NCI-H748 treated with DMSO at 0.1 percent for 48 hours (cell line): ENCODE data around the gene PHOX2B.
"Not testable (repeated sequence)": the region's sequence is repeated elsewhere in the genome, so short reads cannot be mapped to it uniquely, and the experiment has no call there.

Experiments used
- DNase-seq: peaks from one replicate; lab custom pipeline; 2025; lab: John Stamatoyannopoulos, UW

PHOX2B gene

GRCh38 chr4:41748074-41748570 is 403 bp downstream of the PHOX2B start:
- no peak for DNase-seq

GRCh38 chr4:41747230-41748055 is 1.1 kb downstream of the PHOX2B start:
- no peak for DNase-seq

GRCh38 chr4:41746440-41747229 is 1.9 kb downstream of the PHOX2B start:
- no peak for DNase-seq

GRCh38 chr4:41746025-41746439 is 2.5 kb downstream of the PHOX2B start:
- no peak for DNase-seq

GRCh38 chr4:41745292-41746024 is 3.1 kb downstream of the PHOX2B start:
- DNase-seq: no peak

GRCh38 chr4:41744572-41745291 is 3.8 kb downstream of the PHOX2B start:
- DNase-seq: no peak

GRCh38 chr4:41741354-41741753 is 7.2 kb downstream of the PHOX2B start:
- no peak for DNase-seq

GRCh38 chr4:41737491-41737890 is 11.0 kb downstream of the PHOX2B start:
- not testable (repeated sequence) for DNase-seq

GRCh38 chr4:41734371-41734770 is 14.2 kb downstream of the PHOX2B start:
- no peak for DNase-seq

- DNase-seq: no peak
Measured at GRCh38 chr4:41731569-41732126, 16.9 kb downstream of the PHOX2B start.

- DNase-seq: no peak
Measured at GRCh38 chr4:41728573-41728913, 20.0 kb downstream of the PHOX2B start.

- DNase-seq: no peak
Measured at GRCh38 chr4:41727861-41728572, 20.5 kb downstream of the PHOX2B start.

- no peak for DNase-seq
Measured at GRCh38 chr4:41725254-41725653, 23.3 kb downstream of the PHOX2B start.

- no peak for DNase-seq
Measured at GRCh38 chr4:41723286-41723685, 25.2 kb downstream of the PHOX2B start.

GRCh38 chr4:41722181-41722580 is 26.3 kb downstream of the PHOX2B start:
- no peak for DNase-seq

- no peak for DNase-seq
Measured at GRCh38 chr4:41719417-41719816, 29.1 kb downstream of the PHOX2B start.

GRCh38 chr4:41718907-41719306 is 29.6 kb downstream of the PHOX2B start:
- DNase-seq: no peak

- DNase-seq: no peak
Measured at GRCh38 chr4:41715155-41715554, 33.4 kb downstream of the PHOX2B start.

GRCh38 chr4:41714364-41715000 is 34.0 kb downstream of the PHOX2B start:
- DNase-seq: no peak

- DNase-seq: no peak
Measured at GRCh38 chr4:41713768-41714167, 34.8 kb downstream of the PHOX2B start.
